Measurements from ENCODE around the gene ATF6.

GRCh38 chr1:161737625-161738024 lies 28.5 kb upstream of the ATF6 start:
- TF ChIP-seq CTCF (IDR thresholded peaks at IDR 0.05; ENCODE audit: low read length) = no peak
- TF ChIP-seq EZH2 (optimal IDR thresholded peaks at IDR 0.05; ENCODE audit: low read depth, low read length) = no peak

All from MM.1S (cell line).